Lung (tissue), 12 donors: ENCODE measurements around the gene TCIRG1. TPM values are rescaled to one million over a fixed set of nuclear protein-coding genes. Genes with fewer than 3 reads are reported as not detected.

Experiments used
- ATAC-seq: fragments of 200-7000 bp; cut with Tn5 transposase; one replicate; pipeline ENCODE4 v1.9.1; 2020; ENCODE audit warnings: moderate number of reproducible peaks; ENCODE audit not compliant: insufficient read depth, low FRiP score
- DNase-seq, 3 donors: peaks; one replicate each; pipeline ENCODE4 v3.0.0-alpha.2; 2013 to 2017
- H3K27ac ChIP-seq, 2 donors: one replicate each; pipeline ENCODE4 v1.5.1; 2013; ENCODE audit warnings: mild to moderate bottlenecking in 2 of 2, moderate library complexity in 2 of 2, control low read depth in 1 of 2, inconsistent platforms in 1 of 2, low read depth in 1 of 2, low read length in 1 of 2
- H3K27me3 ChIP-seq, 3 donors: one replicate each; pipeline ENCODE4 v1.5.1; 2013; ENCODE audit warnings: low read length in 2 of 3; ENCODE audit not compliant: control insufficient read depth in 3 of 3, insufficient read depth in 3 of 3
- H3K36me3 ChIP-seq, 4 donors: one replicate each; pipeline ENCODE4 v1.5.1; 2013; ENCODE audit warnings: low read length in 4 of 4, mild to moderate bottlenecking in 1 of 4, moderate library complexity in 1 of 4; ENCODE audit not compliant: control insufficient read depth in 4 of 4, insufficient read depth in 4 of 4
- H3K4me1 ChIP-seq, 5 donors: one replicate each; pipeline ENCODE4 v1.5.1; 2013; ENCODE audit warnings: low read length in 5 of 5, mild to moderate bottlenecking in 2 of 5, moderate library complexity in 1 of 5; ENCODE audit not compliant: control insufficient read depth in 5 of 5, insufficient read depth in 5 of 5
- H3K4me3 ChIP-seq: one replicate; pipeline ENCODE4 v1.5.1; 2013; ENCODE audit warnings: mild to moderate bottlenecking, control low read depth, moderate library complexity
- H3K9ac ChIP-seq, 2 donors: one replicate each; pipeline ENCODE4 v1.5.1; 2013; ENCODE audit warnings: low read length in 2 of 2, control low read depth in 1 of 2; ENCODE audit not compliant: insufficient read depth in 1 of 2
- H3K9me3 ChIP-seq, 4 donors: one replicate each; pipeline ENCODE4 v1.5.1; 2013; ENCODE audit warnings: low read length in 3 of 4, mild to moderate bottlenecking in 1 of 4, moderate library complexity in 1 of 4; ENCODE audit not compliant: control insufficient read depth in 4 of 4, insufficient read depth in 3 of 4
- CTCF ChIP-seq: IDR thresholded peaks from 2 replicates; pipeline ENCODE4 v1.5.1; 2012; ENCODE audit warnings: mild to moderate bottlenecking; ENCODE audit errors: control extremely low read depth, extremely low read depth
- WGBS, 2 donors: extraction: QIAGEN DNeasy Blood & Tissue Kit; methylation state at CpG; one replicate each; pipeline ENCODE4 v1.1.7; 2013; 5-methylcytosine and 5-hydroxymethylcytosine counted together
- polyA plus RNA-seq, 2 donors: library from polyadenylated mRNA; stranded (reverse); fragments of 200-250 nt; gene quantifications; one replicate each; pipeline ENCODE4 v1.2.1, GENCODE V29; 2013
- total RNA-seq, 2 donors: library from RNA; depleted of rRNA in 1 of 2; stranded (reverse); fragments of >200 nt in 1 of 2; gene quantifications; one replicate each; pipeline ENCODE4 v1.2.1, GENCODE V29; 2014 to 2021
- donor health status: control.
- donor health status: control.
- donor health status: Bipolar disorder and iron deficiency.
- donor health status: healthy.
- donor health status: DM: yes; HTN: yes; CAD: no.

The TCIRG1 gene
- total and polyA plus RNA-seq, 4 donors: 70.2 to 438 (median 283) TPM

DNA sequence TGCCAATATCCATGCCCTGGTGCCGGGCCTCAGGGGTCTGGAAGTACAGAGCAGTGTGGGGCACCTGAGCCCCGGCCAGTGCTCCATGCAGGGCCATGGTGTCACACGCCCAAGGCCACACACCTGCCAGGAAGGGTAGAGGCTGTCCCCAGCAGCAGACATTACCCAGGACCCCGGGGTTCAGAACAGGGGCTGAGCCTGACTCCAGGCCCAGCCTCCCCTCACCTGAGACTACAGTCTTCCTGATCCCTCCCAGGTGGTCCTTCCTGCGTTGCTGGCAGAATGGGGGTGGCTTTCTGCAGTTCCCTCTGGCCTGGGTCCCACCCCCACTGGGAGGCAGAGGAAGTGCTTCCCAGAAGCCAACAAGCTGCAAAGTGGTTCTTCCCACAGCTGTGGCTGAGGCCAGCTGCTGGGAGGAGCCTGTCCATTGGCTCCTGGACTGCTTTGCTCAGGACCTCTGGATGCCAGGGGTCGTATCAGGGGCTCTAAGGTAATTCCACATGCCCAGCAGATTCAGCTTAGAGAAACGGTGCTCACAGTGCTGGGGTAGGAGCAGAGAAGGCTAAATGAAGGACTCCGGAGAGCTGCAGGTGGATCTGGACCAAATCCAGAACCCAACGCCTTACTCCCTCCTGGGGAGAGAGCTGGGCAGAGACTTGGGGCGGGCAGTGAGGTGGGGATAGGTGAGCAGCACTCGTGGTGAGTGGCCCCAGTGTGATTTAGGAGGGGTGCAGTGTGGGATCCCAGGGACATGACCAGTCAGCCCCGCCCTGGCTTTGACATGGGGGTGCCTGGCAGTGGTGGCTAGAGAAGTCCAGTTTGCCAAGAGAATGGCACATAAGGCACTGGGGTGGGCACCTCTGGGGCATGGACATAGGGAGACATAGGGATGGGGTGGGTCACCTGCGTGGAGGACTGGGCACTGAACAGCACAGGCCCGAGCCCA, 12.6 kb downstream of the TCIRG1 start:
- TF ChIP-seq CTCF: no peak
- 84 to 89% methylated on average over 14 of the region's 14 CpGs for WGBS, 2 donors
- H3K9ac ChIP-seq: no peak overlapping the region
- no peaks in the 10 kb centered on the region for H3K27me3 ChIP-seq
- peaks cover 0 to 59% (median 2%) of the 10 kb centered on the region in 4 donors for H3K36me3 ChIP-seq
- H3K4me3 ChIP-seq: no peak overlapping the region
- no peak overlapping the region for H3K27ac ChIP-seq
- no peak for ATAC-seq
- no peaks in the 10 kb centered on the region for H3K9me3 ChIP-seq
- H3K4me1 ChIP-seq: peaks cover 0 to 9% (median 0%) of the 10 kb centered on the region in 5 donors
- DNase-seq: no peak

DNA sequence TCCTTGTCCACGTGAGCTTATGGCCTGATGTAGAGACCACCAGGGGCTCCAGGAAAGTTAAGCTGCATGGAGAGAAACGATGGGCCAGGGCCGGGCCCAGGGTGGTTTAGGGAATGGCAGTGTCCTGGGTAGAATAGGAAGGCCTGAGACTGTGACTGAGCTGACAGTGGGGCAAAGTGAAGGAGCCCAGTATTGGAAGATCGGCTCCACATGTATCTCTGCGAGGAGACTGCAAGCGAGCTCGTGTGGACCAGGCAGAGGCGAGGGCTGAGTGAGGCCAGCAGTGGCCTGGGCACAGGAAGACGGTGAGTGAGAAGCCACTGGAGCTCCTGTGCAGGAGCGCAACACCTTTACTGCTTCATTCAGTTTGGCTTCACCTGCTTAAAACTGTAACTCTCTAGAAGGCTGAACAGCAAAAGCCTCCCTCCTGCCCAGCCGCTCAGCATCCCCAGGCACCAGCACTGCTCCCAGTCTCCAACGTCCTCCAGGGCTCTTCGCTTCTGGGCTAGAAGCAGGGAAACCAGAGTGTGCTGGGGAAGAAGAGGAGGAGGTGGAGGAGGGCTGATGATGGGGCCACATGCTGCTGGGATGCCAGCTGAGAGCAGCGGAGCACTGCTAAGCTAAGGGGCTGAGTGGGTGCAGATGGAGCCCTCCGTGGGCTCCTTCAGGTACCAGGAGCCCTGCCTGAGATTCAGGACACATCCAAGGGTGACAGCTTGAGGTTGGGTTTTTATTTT, 13.5 kb downstream of the TCIRG1 start:
- Histone ChIP-seq H3K27me3 (no peaks in the 10 kb centered on the region), H3K4me3 (no peak overlapping the region), H3K27ac (no peak overlapping the region), H3K9me3 (no peaks in the 10 kb centered on the region), H3K9ac (no peak overlapping the region), H3K36me3 (peaks cover 0 to 57% (median 2%) of the 10 kb centered on the region in 4 donors), H3K4me1 (peaks cover 0 to 8% (median 0%) of the 10 kb centered on the region in 5 donors)
- no peak for DNase-seq
- 92 to 93% methylated on average over 15 of the region's 15 CpGs for WGBS, 2 donors
- TF ChIP-seq CTCF: no peak
- no peak for ATAC-seq

DNA sequence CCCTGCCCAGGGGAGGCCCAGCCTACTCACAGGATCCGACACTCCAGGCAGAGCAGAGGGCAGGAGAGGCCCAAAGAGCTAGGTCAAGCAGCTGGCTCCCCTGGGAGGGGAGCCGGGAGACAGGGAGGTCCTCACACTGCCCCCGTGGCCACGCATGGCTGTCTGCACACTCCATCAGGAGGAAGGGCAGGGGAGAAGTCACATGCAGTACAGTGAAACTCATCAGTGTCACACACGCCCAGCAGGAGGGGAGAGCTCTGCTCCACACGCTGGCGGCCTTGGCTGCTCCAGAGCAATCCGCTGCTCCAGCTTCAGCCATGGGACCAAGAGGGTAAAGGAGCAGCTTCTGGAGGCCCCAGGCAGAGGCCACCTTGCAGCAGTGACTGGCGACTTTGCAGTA, 14.3 kb downstream of the TCIRG1 start:
- no peak for TF ChIP-seq CTCF
- H3K4me3 ChIP-seq: no peak overlapping the region
- H3K36me3 ChIP-seq: peaks cover 0 to 53% (median 3%) of the 10 kb centered on the region in 4 donors
- H3K4me1 ChIP-seq: no peaks in the 10 kb centered on the region
- H3K9ac ChIP-seq: no peak overlapping the region
- H3K27me3 ChIP-seq: no peaks in the 10 kb centered on the region
- no peaks in the 10 kb centered on the region for H3K9me3 ChIP-seq
- DNase-seq: no peak
- H3K27ac ChIP-seq: no peak overlapping the region
- 81 to 83% methylated on average over 9 of the region's 9 CpGs for WGBS, 2 donors
- ATAC-seq: no peak
